HepG2 (cell line): Measurements from ENCODE around the gene CEP162. TPM values are rescaled to one million over a fixed set of nuclear protein-coding genes. Genes with fewer than 3 reads are reported as not detected.
A peak's percentile ranks its signal among the peaks of the same experiment; 100 is the strongest.

Experiments used
- MED13 ChIP-seq: sonication (generic); formaldehyde crosslinking; IDR thresholded peaks from 2 replicates; pipeline ENCODE4 v1.5.0; 2020; ENCODE audit warnings: missing genetic modification reagents
- YEATS4 ChIP-seq: sonication (generic); formaldehyde crosslinking; IDR thresholded peaks from 2 replicates; pipeline ENCODE4 v1.4.0; 2020; ENCODE audit warnings: missing genetic modification reagents, borderline replicate concordance
- ZNF232 ChIP-seq: sonication (generic); formaldehyde crosslinking; IDR thresholded peaks from 2 replicates; pipeline ENCODE4 v1.4.0; 2020; ENCODE audit warnings: missing genetic modification reagents, borderline replicate concordance
- ZNF749 ChIP-seq: sonication (generic); formaldehyde crosslinking; IDR thresholded peaks from 2 replicates; pipeline ENCODE4 v1.8.0; 2022; ENCODE audit warnings: mild to moderate bottlenecking, missing genetic modification reagents, moderate library complexity, borderline replicate concordance
- polyA plus RNA-seq, 8 experiments: library from polyadenylated mRNA; depleted of rRNA in 3 of 8; stranded (reverse) in 7 of 8; unstranded in 1 of 8; fragments of >200 nt; fragmentation: Illumina TruSeq in 4 of 8; extraction: Trizol in 4 of 8; gene quantifications; 2 replicates each; pipeline versions ENCODE4 v1.2.1 to v1.2.3, GENCODE V29; 2011 to 2016; ENCODE audit warnings: low read depth in 4 of 8, missing spikeins in 1 of 8, mixed read lengths in 1 of 8; ENCODE audit not compliant: insufficient read depth in 1 of 8
- total RNA-seq, 5 experiments: library from RNA; depleted of rRNA; stranded (reverse); fragments of >200 nt; fragmentation: Illumina TruSeq; extraction: Trizol; gene quantifications; 2 replicates each; pipeline ENCODE4 v1.2.3, GENCODE V29; 2016; ENCODE audit warnings: low read depth in 1 of 5
- TF ChIP-seq, protein P1 (sequence below): sonication (generic); formaldehyde crosslinking; IDR thresholded peaks from 2 replicates; pipeline ENCODE4 v1.9.0; 2021; ENCODE audit warnings: mild to moderate bottlenecking, missing genetic modification reagents
- TF ChIP-seq, protein P2 (sequence below): sonication (generic); formaldehyde crosslinking; IDR thresholded peaks from 2 replicates; pipeline ENCODE4 v1.8.1; 2023; ENCODE audit warnings: mild to moderate bottlenecking, inconsistent platforms, moderate library complexity, missing genetic modification reagents, borderline replicate concordance
- TF ChIP-seq, protein P3 (sequence below): sonication (generic); formaldehyde crosslinking; IDR thresholded peaks from 2 replicates; pipeline ENCODE4 v1.8.1; 2022; ENCODE audit warnings: low read depth, mild to moderate bottlenecking, missing genetic modification reagents
- TF ChIP-seq, protein P4 (sequence below): sonication (generic); formaldehyde crosslinking; IDR thresholded peaks from 2 replicates; pipeline ENCODE4 v1.5.1; 2020; ENCODE audit warnings: mild to moderate bottlenecking, missing genetic modification reagents, borderline replicate concordance

CEP162 gene
- total and polyA plus RNA-seq, 2 of the 13 experiments (the other 11 are each of a cell fraction or from before 2014, with no cell fraction given), result 0.50 to 7.9 TPM

DNA sequence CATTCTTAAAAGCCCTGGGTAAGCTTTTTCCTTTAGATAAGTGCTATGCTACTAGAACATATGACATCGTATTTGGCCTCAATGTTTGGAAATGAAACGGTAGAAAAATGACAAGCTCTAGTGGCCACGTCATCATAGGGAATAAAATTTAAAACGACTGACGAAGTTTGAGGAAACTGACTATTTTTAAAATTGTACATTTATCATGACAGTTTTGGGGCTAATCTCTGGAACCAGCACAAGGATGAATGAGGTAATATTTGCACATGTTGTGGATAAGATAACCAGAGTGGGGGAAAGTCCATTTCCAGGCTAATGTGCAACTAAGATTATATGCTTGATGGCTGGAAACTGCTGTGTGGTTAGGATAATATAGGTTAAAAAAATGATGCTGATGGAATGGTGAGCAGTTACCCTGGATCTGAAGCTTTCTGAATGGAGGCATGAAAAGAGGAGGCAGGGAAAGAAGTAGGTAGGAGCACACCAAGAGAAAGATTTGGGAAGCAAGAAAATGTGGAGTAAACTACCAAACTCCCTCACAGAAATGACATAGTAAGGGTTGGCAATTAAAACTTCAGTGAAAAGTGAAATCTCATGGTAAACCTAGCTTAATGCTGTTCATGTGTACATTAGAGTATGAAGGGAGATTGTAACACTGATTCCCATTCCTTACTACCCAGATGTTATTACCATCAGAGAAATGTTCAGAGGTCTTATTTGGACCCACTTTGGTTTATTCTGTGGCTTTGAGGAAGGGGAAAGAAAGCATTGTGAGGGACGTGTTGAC is 42.7 kb upstream of the CEP162 start (continued):
- TF ChIP-seq, protein P1, sequence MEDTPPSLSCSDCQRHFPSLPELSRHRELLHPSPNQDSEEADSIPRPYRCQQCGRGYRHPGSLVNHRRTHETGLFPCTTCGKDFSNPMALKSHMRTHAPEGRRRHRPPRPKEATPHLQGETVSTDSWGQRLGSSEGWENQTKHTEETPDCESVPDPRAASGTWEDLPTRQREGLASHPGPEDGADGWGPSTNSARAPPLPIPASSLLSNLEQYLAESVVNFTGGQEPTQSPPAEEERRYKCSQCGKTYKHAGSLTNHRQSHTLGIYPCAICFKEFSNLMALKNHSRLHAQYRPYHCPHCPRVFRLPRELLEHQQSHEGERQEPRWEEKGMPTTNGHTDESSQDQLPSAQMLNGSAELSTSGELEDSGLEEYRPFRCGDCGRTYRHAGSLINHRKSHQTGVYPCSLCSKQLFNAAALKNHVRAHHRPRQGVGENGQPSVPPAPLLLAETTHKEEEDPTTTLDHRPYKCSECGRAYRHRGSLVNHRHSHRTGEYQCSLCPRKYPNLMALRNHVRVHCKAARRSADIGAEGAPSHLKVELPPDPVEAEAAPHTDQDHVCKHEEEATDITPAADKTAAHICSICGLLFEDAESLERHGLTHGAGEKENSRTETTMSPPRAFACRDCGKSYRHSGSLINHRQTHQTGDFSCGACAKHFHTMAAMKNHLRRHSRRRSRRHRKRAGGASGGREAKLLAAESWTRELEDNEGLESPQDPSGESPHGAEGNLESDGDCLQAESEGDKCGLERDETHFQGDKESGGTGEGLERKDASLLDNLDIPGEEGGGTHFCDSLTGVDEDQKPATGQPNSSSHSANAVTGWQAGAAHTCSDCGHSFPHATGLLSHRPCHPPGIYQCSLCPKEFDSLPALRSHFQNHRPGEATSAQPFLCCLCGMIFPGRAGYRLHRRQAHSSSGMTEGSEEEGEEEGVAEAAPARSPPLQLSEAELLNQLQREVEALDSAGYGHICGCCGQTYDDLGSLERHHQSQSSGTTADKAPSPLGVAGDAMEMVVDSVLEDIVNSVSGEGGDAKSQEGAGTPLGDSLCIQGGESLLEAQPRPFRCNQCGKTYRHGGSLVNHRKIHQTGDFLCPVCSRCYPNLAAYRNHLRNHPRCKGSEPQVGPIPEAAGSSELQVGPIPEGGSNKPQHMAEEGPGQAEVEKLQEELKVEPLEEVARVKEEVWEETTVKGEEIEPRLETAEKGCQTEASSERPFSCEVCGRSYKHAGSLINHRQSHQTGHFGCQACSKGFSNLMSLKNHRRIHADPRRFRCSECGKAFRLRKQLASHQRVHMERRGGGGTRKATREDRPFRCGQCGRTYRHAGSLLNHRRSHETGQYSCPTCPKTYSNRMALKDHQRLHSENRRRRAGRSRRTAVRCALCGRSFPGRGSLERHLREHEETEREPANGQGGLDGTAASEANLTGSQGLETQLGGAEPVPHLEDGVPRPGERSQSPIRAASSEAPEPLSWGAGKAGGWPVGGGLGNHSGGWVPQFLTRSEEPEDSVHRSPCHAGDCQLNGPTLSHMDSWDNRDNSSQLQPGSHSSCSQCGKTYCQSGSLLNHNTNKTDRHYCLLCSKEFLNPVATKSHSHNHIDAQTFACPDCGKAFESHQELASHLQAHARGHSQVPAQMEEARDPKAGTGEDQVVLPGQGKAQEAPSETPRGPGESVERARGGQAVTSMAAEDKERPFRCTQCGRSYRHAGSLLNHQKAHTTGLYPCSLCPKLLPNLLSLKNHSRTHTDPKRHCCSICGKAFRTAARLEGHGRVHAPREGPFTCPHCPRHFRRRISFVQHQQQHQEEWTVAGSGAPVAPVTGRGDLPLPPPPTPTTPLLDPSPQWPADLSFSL, result no peak
- TF ChIP-seq, protein P2, sequence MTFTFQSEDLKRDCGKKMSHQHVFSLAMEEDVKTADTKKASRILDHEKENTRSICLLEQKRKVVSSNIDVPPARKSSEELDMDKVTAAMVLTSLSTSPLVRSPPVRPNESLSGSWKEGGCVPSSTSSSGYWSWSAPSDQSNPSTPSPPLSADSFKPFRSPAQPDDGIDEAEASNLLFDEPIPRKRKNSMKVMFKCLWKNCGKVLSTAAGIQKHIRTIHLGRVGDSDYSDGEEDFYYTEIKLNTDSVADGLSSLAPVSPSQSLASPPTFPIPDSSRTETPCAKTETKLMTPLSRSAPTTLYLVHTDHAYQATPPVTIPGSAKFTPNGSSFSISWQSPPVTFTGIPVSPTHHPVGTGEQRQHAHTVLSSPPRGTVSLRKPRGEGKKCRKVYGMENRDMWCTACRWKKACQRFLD (CRISPR knock-in tag), result no peak
- TF ChIP-seq ZNF232 (CRISPR knock-in tag), result no peak
- no peak for TF ChIP-seq YEATS4
- TF ChIP-seq, protein P3, sequence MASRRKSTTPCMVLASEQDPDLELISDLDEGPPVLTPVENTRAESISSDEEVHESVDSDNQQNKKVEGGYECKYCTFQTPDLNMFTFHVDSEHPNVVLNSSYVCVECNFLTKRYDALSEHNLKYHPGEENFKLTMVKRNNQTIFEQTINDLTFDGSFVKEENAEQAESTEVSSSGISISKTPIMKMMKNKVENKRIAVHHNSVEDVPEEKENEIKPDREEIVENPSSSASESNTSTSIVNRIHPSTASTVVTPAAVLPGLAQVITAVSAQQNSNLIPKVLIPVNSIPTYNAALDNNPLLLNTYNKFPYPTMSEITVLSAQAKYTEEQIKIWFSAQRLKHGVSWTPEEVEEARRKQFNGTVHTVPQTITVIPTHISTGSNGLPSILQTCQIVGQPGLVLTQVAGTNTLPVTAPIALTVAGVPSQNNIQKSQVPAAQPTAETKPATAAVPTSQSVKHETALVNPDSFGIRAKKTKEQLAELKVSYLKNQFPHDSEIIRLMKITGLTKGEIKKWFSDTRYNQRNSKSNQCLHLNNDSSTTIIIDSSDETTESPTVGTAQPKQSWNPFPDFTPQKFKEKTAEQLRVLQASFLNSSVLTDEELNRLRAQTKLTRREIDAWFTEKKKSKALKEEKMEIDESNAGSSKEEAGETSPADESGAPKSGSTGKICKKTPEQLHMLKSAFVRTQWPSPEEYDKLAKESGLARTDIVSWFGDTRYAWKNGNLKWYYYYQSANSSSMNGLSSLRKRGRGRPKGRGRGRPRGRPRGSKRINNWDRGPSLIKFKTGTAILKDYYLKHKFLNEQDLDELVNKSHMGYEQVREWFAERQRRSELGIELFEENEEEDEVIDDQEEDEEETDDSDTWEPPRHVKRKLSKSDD (CRISPR knock-in tag), result no peak
- no peak for TF ChIP-seq MED13 (CRISPR knock-in tag)
- no peak for TF ChIP-seq ZNF749
- TF ChIP-seq, protein P4, sequence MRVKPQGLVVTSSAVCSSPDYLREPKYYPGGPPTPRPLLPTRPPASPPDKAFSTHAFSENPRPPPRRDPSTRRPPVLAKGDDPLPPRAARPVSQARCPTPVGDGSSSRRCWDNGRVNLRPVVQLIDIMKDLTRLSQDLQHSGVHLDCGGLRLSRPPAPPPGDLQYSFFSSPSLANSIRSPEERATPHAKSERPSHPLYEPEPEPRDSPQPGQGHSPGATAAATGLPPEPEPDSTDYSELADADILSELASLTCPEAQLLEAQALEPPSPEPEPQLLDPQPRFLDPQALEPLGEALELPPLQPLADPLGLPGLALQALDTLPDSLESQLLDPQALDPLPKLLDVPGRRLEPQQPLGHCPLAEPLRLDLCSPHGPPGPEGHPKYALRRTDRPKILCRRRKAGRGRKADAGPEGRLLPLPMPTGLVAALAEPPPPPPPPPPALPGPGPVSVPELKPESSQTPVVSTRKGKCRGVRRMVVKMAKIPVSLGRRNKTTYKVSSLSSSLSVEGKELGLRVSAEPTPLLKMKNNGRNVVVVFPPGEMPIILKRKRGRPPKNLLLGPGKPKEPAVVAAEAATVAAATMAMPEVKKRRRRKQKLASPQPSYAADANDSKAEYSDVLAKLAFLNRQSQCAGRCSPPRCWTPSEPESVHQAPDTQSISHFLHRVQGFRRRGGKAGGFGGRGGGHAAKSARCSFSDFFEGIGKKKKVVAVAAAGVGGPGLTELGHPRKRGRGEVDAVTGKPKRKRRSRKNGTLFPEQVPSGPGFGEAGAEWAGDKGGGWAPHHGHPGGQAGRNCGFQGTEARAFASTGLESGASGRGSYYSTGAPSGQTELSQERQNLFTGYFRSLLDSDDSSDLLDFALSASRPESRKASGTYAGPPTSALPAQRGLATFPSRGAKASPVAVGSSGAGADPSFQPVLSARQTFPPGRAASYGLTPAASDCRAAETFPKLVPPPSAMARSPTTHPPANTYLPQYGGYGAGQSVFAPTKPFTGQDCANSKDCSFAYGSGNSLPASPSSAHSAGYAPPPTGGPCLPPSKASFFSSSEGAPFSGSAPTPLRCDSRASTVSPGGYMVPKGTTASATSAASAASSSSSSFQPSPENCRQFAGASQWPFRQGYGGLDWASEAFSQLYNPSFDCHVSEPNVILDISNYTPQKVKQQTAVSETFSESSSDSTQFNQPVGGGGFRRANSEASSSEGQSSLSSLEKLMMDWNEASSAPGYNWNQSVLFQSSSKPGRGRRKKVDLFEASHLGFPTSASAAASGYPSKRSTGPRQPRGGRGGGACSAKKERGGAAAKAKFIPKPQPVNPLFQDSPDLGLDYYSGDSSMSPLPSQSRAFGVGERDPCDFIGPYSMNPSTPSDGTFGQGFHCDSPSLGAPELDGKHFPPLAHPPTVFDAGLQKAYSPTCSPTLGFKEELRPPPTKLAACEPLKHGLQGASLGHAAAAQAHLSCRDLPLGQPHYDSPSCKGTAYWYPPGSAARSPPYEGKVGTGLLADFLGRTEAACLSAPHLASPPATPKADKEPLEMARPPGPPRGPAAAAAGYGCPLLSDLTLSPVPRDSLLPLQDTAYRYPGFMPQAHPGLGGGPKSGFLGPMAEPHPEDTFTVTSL (CRISPR knock-in tag), result peak; percentile 95
